ENCODE data around the gene CTRB2.

DNA sequence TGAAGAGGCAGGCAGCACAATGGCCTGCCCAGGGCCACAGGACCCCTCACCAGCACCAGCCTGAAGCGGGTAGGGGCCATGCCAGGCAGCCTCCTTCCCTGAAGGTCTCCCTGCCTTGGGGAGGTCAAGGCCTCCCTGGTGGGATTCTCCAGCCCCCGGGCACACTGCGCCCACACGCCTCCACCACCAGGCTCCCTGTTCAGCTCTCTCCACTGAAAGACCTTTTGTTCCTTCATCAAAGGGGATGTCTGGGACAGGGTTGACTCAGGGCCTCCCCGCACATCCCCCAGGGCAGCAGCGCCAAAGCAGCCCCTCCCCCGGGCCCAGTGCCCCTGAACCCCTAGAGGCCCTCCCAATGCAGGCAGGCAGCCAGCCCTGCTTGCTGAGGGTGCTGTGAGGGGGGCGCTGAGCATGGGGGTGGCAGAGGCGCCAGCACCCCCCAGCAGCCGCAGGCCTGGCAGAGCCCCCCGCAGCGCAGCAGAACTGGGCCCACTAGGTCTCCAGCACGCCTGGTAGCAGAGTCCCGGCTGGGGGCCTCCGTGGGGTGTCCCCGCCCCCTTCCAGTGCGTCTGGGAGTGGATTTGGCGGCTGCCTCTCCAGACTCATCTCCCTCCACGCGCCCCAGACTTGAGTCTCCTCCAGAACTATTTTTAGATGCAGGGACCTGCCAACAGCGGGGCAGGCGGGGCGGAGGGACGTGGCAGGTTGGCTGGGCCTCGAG lies 31.3 kb upstream of the CTRB2 start:
- TF ChIP-seq, protein P1, sequence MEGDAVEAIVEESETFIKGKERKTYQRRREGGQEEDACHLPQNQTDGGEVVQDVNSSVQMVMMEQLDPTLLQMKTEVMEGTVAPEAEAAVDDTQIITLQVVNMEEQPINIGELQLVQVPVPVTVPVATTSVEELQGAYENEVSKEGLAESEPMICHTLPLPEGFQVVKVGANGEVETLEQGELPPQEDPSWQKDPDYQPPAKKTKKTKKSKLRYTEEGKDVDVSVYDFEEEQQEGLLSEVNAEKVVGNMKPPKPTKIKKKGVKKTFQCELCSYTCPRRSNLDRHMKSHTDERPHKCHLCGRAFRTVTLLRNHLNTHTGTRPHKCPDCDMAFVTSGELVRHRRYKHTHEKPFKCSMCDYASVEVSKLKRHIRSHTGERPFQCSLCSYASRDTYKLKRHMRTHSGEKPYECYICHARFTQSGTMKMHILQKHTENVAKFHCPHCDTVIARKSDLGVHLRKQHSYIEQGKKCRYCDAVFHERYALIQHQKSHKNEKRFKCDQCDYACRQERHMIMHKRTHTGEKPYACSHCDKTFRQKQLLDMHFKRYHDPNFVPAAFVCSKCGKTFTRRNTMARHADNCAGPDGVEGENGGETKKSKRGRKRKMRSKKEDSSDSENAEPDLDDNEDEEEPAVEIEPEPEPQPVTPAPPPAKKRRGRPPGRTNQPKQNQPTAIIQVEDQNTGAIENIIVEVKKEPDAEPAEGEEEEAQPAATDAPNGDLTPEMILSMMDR (IDR thresholded peaks at IDR 0.05) = no peak
- TF ChIP-seq POLR2A (IDR thresholded peaks at IDR 0.05) (no peak), POLR2AphosphoS5 (IDR thresholded peaks at IDR 0.05) (peak; percentile 32 to 60 (median 45)), EP300 (IDR thresholded peaks at IDR 0.05; ENCODE audit: low read depth) (no peak)

Data from transverse colon (tissue), 4 donors.